ENCODE results near the gene CEP95. TPM values are rescaled to one million over a fixed set of nuclear protein-coding genes. Genes with fewer than 3 reads are reported as not detected.

Gene CEP95
- total and polyA plus RNA-seq, 2 of the 13 experiments (the other 11 are each of a cell fraction or from before 2014, with no cell fraction given) = 65.9 to 68.8 TPM

DNA sequence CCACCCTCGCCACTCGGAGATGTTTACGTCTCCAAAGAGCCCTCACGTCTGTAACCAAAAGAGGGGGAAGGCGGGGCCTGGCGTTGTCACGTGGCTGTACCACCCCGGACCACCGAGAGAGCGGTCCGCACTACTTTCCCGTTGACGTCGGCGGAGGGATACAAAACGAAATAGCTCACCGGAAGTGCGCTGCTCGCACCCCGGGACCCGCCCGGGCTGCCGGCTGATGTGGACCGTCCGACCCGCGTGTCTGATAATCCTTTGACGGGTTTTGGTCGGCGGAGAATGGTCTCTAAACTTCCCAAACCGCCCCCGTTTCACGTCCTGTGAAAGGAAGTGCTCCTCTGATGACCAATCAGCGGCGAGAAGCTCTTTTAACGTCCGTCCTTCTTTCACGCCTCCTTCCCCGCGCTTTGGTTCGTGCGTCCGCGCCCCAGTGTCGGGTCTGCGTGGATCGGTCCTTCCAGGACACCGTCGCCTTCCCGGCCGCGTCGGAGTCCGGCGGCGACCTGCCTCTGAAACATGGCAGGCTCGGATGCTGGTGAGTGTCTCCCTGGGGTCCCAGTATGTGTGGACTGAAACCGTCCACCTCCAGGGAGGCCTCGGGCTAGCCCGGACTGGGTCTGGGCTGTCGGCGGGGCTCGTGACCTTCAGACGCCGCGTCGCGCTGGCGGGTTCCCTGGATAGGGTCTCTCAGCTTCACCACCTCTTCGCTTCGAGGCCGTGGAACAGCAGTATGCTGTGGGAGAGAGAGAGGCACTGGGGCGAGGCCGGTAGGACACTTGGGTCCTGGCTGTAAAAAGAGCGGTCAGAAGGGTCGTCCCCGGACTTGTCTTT, at the start of gene CEP95 (continued):
- peak; percentile 47; the same call in 1 of the 2 replicates for TF ChIP-seq CBX5 (CRISPR knock-in tag; IDR thresholded peaks at IDR 0.05; ENCODE audit: borderline replicate concordance)
- TF ChIP-seq SYNCRIP (IDR thresholded peaks at IDR 0.05; ENCODE audit: insufficient read depth, low read depth, low read length) = no peak
- TF ChIP-seq, protein P1, sequence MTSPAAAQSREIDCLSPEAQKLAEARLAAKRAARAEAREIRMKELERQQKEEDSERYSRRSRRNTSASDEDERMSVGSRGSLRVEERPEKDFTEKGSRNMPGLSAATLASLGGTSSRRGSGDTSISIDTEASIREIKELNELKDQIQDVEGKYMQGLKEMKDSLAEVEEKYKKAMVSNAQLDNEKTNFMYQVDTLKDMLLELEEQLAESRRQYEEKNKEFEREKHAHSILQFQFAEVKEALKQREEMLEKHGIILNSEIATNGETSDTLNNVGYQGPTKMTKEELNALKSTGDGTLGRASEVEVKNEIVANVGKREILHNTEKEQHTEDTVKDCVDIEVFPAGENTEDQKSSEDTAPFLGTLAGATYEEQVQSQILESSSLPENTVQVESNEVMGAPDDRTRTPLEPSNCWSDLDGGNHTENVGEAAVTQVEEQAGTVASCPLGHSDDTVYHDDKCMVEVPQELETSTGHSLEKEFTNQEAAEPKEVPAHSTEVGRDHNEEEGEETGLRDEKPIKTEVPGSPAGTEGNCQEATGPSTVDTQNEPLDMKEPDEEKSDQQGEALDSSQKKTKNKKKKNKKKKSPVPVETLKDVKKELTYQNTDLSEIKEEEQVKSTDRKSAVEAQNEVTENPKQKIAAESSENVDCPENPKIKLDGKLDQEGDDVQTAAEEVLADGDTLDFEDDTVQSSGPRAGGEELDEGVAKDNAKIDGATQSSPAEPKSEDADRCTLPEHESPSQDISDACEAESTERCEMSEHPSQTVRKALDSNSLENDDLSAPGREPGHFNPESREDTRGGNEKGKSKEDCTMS (CRISPR knock-in tag; conservative IDR thresholded peaks at IDR 0.05) = no peak
- TF ChIP-seq, protein P2, sequence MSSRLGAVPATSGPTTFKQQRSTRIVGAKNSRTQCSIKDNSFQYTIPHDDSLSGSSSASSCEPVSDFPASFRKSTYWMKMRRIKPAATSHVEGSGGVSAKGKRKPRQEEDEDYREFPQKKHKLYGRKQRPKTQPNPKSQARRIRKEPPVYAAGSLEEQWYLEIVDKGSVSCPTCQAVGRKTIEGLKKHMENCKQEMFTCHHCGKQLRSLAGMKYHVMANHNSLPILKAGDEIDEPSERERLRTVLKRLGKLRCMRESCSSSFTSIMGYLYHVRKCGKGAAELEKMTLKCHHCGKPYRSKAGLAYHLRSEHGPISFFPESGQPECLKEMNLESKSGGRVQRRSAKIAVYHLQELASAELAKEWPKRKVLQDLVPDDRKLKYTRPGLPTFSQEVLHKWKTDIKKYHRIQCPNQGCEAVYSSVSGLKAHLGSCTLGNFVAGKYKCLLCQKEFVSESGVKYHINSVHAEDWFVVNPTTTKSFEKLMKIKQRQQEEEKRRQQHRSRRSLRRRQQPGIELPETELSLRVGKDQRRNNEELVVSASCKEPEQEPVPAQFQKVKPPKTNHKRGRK (CRISPR knock-in tag; IDR thresholded peaks at IDR 0.05) = no peak
- TF ChIP-seq, protein P3, sequence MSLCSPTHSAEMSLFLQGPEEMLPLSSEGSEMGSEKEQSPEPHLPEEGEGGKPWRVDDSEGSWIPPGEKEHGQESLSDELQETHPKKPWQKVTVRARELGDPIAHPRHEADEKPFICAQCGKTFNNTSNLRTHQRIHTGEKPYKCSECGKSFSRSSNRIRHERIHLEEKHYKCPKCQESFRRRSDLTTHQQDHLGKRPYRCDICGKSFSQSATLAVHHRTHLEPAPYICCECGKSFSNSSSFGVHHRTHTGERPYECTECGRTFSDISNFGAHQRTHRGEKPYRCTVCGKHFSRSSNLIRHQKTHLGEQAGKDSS (CRISPR knock-in tag; IDR thresholded peaks at IDR 0.05; ENCODE audit: borderline replicate concordance, low read depth) = no peak; the same call in none of the 2 replicates
- TF ChIP-seq ZSCAN20 (CRISPR knock-in tag; IDR thresholded peaks at IDR 0.05; ENCODE audit: borderline replicate concordance) = peak; percentile 78; the same call in 1 of the 2 replicates
- peak; percentile 91 for TF ChIP-seq ZSCAN21 (CRISPR knock-in tag; IDR thresholded peaks at IDR 0.05; ENCODE audit: borderline replicate concordance)
- TF ChIP-seq, protein P4, sequence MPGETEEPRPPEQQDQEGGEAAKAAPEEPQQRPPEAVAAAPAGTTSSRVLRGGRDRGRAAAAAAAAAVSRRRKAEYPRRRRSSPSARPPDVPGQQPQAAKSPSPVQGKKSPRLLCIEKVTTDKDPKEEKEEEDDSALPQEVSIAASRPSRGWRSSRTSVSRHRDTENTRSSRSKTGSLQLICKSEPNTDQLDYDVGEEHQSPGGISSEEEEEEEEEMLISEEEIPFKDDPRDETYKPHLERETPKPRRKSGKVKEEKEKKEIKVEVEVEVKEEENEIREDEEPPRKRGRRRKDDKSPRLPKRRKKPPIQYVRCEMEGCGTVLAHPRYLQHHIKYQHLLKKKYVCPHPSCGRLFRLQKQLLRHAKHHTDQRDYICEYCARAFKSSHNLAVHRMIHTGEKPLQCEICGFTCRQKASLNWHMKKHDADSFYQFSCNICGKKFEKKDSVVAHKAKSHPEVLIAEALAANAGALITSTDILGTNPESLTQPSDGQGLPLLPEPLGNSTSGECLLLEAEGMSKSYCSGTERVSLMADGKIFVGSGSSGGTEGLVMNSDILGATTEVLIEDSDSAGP (CRISPR knock-in tag; IDR thresholded peaks at IDR 0.05; ENCODE audit: borderline replicate concordance) = peak; percentile 92
- peak; percentile 54 for TF ChIP-seq ZFP37 (CRISPR knock-in tag; IDR thresholded peaks at IDR 0.05; ENCODE audit: borderline replicate concordance)
- TF ChIP-seq, protein P5, sequence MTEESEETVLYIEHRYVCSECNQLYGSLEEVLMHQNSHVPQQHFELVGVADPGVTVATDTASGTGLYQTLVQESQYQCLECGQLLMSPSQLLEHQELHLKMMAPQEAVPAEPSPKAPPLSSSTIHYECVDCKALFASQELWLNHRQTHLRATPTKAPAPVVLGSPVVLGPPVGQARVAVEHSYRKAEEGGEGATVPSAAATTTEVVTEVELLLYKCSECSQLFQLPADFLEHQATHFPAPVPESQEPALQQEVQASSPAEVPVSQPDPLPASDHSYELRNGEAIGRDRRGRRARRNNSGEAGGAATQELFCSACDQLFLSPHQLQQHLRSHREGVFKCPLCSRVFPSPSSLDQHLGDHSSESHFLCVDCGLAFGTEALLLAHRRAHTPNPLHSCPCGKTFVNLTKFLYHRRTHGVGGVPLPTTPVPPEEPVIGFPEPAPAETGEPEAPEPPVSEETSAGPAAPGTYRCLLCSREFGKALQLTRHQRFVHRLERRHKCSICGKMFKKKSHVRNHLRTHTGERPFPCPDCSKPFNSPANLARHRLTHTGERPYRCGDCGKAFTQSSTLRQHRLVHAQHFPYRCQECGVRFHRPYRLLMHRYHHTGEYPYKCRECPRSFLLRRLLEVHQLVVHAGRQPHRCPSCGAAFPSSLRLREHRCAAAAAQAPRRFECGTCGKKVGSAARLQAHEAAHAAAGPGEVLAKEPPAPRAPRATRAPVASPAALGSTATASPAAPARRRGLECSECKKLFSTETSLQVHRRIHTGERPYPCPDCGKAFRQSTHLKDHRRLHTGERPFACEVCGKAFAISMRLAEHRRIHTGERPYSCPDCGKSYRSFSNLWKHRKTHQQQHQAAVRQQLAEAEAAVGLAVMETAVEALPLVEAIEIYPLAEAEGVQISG (CRISPR knock-in tag; IDR thresholded peaks at IDR 0.05) = peak; percentile 94
- peak; percentile 69 for TF ChIP-seq ZBTB21 (CRISPR knock-in tag; IDR thresholded peaks at IDR 0.05)
- peak; percentile 84 for TF ChIP-seq ZC3H13 (CRISPR knock-in tag; IDR thresholded peaks at IDR 0.05)
- TF ChIP-seq ZNF256 (CRISPR knock-in tag; conservative IDR thresholded peaks at IDR 0.05) = peak; percentile 88; the same call in 1 of the 2 replicates
- TF ChIP-seq PRPF4 (IDR thresholded peaks at IDR 0.05; ENCODE audit: low read depth, low read length, poor library complexity, severe bottlenecking) = no peak
- TF ChIP-seq, protein P6, sequence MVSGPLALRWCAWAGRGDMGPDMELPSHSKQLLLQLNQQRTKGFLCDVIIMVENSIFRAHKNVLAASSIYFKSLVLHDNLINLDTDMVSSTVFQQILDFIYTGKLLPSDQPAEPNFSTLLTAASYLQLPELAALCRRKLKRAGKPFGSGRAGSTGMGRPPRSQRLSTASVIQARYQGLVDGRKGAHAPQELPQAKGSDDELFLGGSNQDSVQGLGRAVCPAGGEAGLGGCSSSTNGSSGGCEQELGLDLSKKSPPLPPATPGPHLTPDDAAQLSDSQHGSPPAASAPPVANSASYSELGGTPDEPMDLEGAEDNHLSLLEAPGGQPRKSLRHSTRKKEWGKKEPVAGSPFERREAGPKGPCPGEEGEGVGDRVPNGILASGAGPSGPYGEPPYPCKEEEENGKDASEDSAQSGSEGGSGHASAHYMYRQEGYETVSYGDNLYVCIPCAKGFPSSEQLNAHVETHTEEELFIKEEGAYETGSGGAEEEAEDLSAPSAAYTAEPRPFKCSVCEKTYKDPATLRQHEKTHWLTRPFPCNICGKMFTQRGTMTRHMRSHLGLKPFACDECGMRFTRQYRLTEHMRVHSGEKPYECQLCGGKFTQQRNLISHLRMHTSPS (CRISPR knock-in tag; IDR thresholded peaks at IDR 0.05; ENCODE audit: low read depth) = no peak

All from HepG2 (cell line).